Right ventricle myocardium inferior (tissue), 1 donor: Measurements from ENCODE around the gene NAV2. TPM values are rescaled to one million over a fixed set of nuclear protein-coding genes. Genes with fewer than 3 reads are reported as not detected.

Experiments
- ATAC-seq: fragments of 200-7000 bp; cut with Tn5 transposase; one replicate; pipeline ENCODE4 v1.9.1; 2020; ENCODE audit warnings: mild to moderate bottlenecking, moderate library complexity
- DNase-seq: peaks from one replicate; pipeline ENCODE4 v3.0.0; 2021; ENCODE audit errors: missing footprints
- intact Hi-C: fragments of 100-400 bp; cut with DNase I; formaldehyde crosslinking; loops from one replicate; pipeline ENCODE4 v1.11.0; 2022
- long read RNA-seq: library from polyadenylated mRNA; unstranded; transcript quantifications from one replicate; pipeline ENCODE4 v2.0.0, GENCODE V29; 2021
- total RNA-seq: library from RNA; stranded (reverse); fragmentation: NEBNext Ultra II Directional; extraction: Animal tissue kit (Norgen Biotek cat#: 25700); gene quantifications from one replicate; pipeline ENCODE4 v1.2.1, GENCODE V29; 2021
- donor health status: DM: no; HTN: yes; CAD: no; lungs with severe emphysema.

Gene NAV2
- total RNA-seq, result 14.0 TPM
- long read RNA-seq, partial matches to known transcripts, result 1 of 3 reads
- long read RNA-seq, other reads (novel, unspliced or antisense), result 2 of 3 reads

- DNase-seq (peak; percentile 94), ATAC-seq (peak; percentile 98)
- intact Hi-C loops, result loop anchor here (1.0 to 5.0 kb wide), 4 partner anchors 16 to 135 kb away; no protein-coding TSS in a partner anchor
These were observed at the start of gene NAV2 for GRCh38 chr11:19712281-19713195. TSS of gene NAV2 (plus strand) at chr11:19712837. CDS start at chr11:19713696, 859 bp downstream.

- DNase-seq, result no peak
- no peak for ATAC-seq
- intact Hi-C loops, result no loop called here
These were observed 49.4 kb upstream of the NAV2 start for GRCh38 chr11:19663206-19663605.

- intact Hi-C loops, result no loop called here
- DNase-seq (no peak), ATAC-seq (peak; percentile 49)
These were observed 47.6 kb upstream of the NAV2 start for GRCh38 chr11:19664886-19665548.

GRCh38 chr11:19666951-19667350 is 45.7 kb upstream of the NAV2 start:
- no peak for ATAC-seq
- no peak for DNase-seq
- intact Hi-C loops, result no loop called here

GRCh38 chr11:19669511-19669910 is 43.1 kb upstream of the NAV2 start:
- intact Hi-C loops, result no loop called here
- no peak for ATAC-seq
- DNase-seq, result no peak

GRCh38 chr11:19670030-19670791 is 42.4 kb upstream of the NAV2 start:
- intact Hi-C loops, result no loop called here
- ATAC-seq (no peak), DNase-seq (no peak)

GRCh38 chr11:19672586-19673206 is 39.9 kb upstream of the NAV2 start:
- DNase-seq, result no peak
- ATAC-seq, result no peak
- intact Hi-C loops, result no loop called here

GRCh38 chr11:19673924-19674729 is 38.5 kb upstream of the NAV2 start:
- DNase-seq (peak; percentile 90), ATAC-seq (peak; percentile 94)
- intact Hi-C loops, result loop anchor here (2.0 kb wide), 1 partner anchor 39 kb away; the partner anchor contains the start of gene NAV2

GRCh38 chr11:19674836-19675235 is 37.8 kb upstream of the NAV2 start:
- intact Hi-C loops, result loop anchor here (2.0 kb wide), 1 partner anchor 38 kb away; the partner anchor contains the start of gene NAV2
- no peak for ATAC-seq
- no peak for DNase-seq

GRCh38 chr11:19675397-19675796 is 37.2 kb upstream of the NAV2 start:
- DNase-seq (no peak), ATAC-seq (no peak)
- intact Hi-C loops, result loop anchor here (2.0 kb wide), 1 partner anchor 37 kb away; the partner anchor contains the start of gene NAV2

GRCh38 chr11:19676475-19677380 is 35.9 kb upstream of the NAV2 start:
- DNase-seq (no peak), ATAC-seq (no peak)
- intact Hi-C loops, result no loop called here

- ATAC-seq, result no peak
- DNase-seq, result no peak
- intact Hi-C loops, result no loop called here
These were observed 35.1 kb upstream of the NAV2 start for GRCh38 chr11:19677381-19678080.

GRCh38 chr11:19679952-19680828 is 32.4 kb upstream of the NAV2 start:
- ATAC-seq (peak; percentile 59), DNase-seq (peak; percentile 86)
- intact Hi-C loops, result loop anchor here (5.0 kb wide), 1 partner anchor 103 kb away; no protein-coding TSS in a partner anchor

- intact Hi-C loops, result loop anchor here (5.0 kb wide), 1 partner anchor 104 kb away; no protein-coding TSS in a partner anchor
- DNase-seq (no peak), ATAC-seq (no peak)
These were observed 31.7 kb upstream of the NAV2 start for GRCh38 chr11:19680829-19681368.
